ENCODE data around the gene MAP3K3. TPM values are rescaled to one million over a fixed set of nuclear protein-coding genes. Genes with fewer than 3 reads are reported as not detected.

MAP3K3 gene
- total and polyA plus RNA-seq, 2 donors (not counting 3 experiments of a cell fraction or from before 2014, with no cell fraction given): 56.6 to 81.0 TPM

DNA sequence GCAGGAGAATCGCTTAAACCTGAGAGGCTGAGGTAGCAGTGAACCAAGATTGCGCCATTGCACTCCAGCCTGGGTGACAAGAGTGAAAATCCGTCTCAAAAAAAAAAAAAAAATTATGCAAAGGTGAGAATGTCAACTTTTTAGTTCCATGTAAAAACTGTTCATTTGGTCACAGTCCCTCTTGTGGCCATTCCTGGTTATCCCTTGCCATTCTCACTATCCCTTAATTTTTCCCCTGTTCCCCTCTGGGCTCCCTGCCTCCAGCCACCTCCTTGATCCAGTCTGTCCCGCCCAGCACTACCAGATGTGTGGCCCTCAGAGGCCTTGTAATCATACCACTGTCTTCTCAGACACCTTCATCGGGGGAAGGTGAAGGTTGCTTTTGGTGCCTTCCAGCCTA, 48.6 kb upstream of the MAP3K3 start:
- H3K4me3 ChIP-seq (replicated peaks in 1 of 3; ENCODE audit: insufficient read depth in 1 of 3, low read depth in 1 of 3, low read length in 3 of 3): no peak overlapping the region
- BruUV-seq (replicated peaks): no TSS peak
- TF ChIP-seq CTCF (IDR thresholded peaks at IDR 0.05; ENCODE audit: extremely low read depth in 1 of 2, insufficient read depth in 1 of 2, low read depth in 1 of 2, low read length in 2 of 2) (peak; percentile 27 to 33), EZH2 (IDR thresholded peaks at IDR 0.05; ENCODE audit: borderline replicate concordance, low read depth, low read length, severe bottlenecking) (no peak)
- H3K4me2 ChIP-seq (ENCODE audit: insufficient read depth, low read length): no peak overlapping the region
- DNase-seq (ENCODE audit: low read depth, low spot score) (no peak), FAIRE-seq (peak; percentile 44)
- ChIA-PET POLR2A (no interaction called here), CTCF (interaction anchor here (0.7 to 2.8 kb wide), 4 partner anchors 13 to 167 kb away, joined by 3 to 18 read pairs (median 4); no protein-coding TSS in a partner anchor)
- H3K36me3 ChIP-seq (ENCODE audit: control insufficient read depth in 2 of 2, extremely low read depth in 1 of 2, insufficient read depth in 2 of 2, low read length in 2 of 2): no peaks in the 10 kb centered on the region
- H2AFZ ChIP-seq (ENCODE audit: low read depth, low read length): no peak overlapping the region
- peaks cover 13% of the 10 kb centered on the region for H3K4me1 ChIP-seq (ENCODE audit: control insufficient read depth, extremely low read depth, insufficient read depth, low read length)
- H3K27me3 ChIP-seq (ENCODE audit: control insufficient read depth in 2 of 2, insufficient read depth in 2 of 2, low read length in 2 of 2): no peaks in the 10 kb centered on the region
- H3K9me3 ChIP-seq (replicated peaks; ENCODE audit: control insufficient read depth, insufficient read depth, low read length): no peaks in the 10 kb centered on the region
- H3K79me2 ChIP-seq (ENCODE audit: control insufficient read depth, insufficient read depth, low read length): peaks cover 67% of the 10 kb centered on the region
- no peak overlapping the region for H3K27ac ChIP-seq (ENCODE audit: insufficient read depth, low read depth, low read length)
- no peaks in the 10 kb centered on the region for H4K20me1 ChIP-seq (replicated peaks; ENCODE audit: control insufficient read depth, extremely low read depth, insufficient read depth, low read length)
- dilution Hi-C loops (cut with MboI; ENCODE audit: extremely low pct_ligation_motif_present, low sequenced_read_pairs) (no loop called here), intact Hi-C loops (cut with micrococcal nuclease) (loop anchor here (1.0 kb wide), 1 partner anchor 148 kb away; no protein-coding TSS in a partner anchor)
- no peaks in the 10 kb centered on the region for H3K9me1 ChIP-seq (replicated peaks; ENCODE audit: control insufficient read depth, extremely low read depth, insufficient read depth, low read length)
- no peak overlapping the region for H3K9ac ChIP-seq (replicated peaks; ENCODE audit: extremely low read depth, insufficient read depth, low read length)

- dilution Hi-C loops (cut with MboI; ENCODE audit: extremely low pct_ligation_motif_present, low sequenced_read_pairs) (no loop called here), intact Hi-C loops (cut with micrococcal nuclease) (no loop called here)
- Histone ChIP-seq H4K20me1 (replicated peaks; ENCODE audit: control insufficient read depth, extremely low read depth, insufficient read depth, low read length) (no peaks in the 10 kb centered on the region), H3K4me2 (ENCODE audit: insufficient read depth, low read length) (no peak overlapping the region), H3K79me2 (ENCODE audit: control insufficient read depth, insufficient read depth, low read length) (peaks cover 38% of the 10 kb centered on the region), H3K27me3 (ENCODE audit: control insufficient read depth in 2 of 2, insufficient read depth in 2 of 2, low read length in 2 of 2) (no peaks in the 10 kb centered on the region), H3K36me3 (ENCODE audit: control insufficient read depth in 2 of 2, extremely low read depth in 1 of 2, insufficient read depth in 2 of 2, low read length in 2 of 2) (peaks cover 9 to 12% of the 10 kb centered on the region in 2 experiments), H3K4me3 (replicated peaks in 1 of 3; ENCODE audit: insufficient read depth in 1 of 3, low read depth in 1 of 3, low read length in 3 of 3) (no peak overlapping the region), H2AFZ (ENCODE audit: low read depth, low read length) (no peak overlapping the region), H3K4me1 (ENCODE audit: control insufficient read depth, extremely low read depth, insufficient read depth, low read length) (peaks cover 16% of the 10 kb centered on the region), H3K9me1 (replicated peaks; ENCODE audit: control insufficient read depth, extremely low read depth, insufficient read depth, low read length) (no peaks in the 10 kb centered on the region), H3K9me3 (replicated peaks; ENCODE audit: control insufficient read depth, insufficient read depth, low read length) (no peaks in the 10 kb centered on the region), H3K27ac (ENCODE audit: insufficient read depth, low read depth, low read length) (no peak overlapping the region), H3K9ac (replicated peaks; ENCODE audit: extremely low read depth, insufficient read depth, low read length) (no peak overlapping the region)
- ChIA-PET POLR2A (no interaction called here), CTCF (interaction anchor here (0.9 to 1.2 kb wide), 2 partner anchors 15 to 155 kb away, joined by 3 read pairs; no protein-coding TSS in a partner anchor)
- no TSS peak for BruUV-seq (replicated peaks)
- FAIRE-seq (no peak), DNase-seq (ENCODE audit: low read depth, low spot score) (no peak)
- no peak for TF ChIP-seq POLR2AphosphoS5 (IDR thresholded peaks at IDR 0.05; ENCODE audit: insufficient read depth, low read depth, low read length)
- TF ChIP-seq JUN (IDR thresholded peaks at IDR 0.05; ENCODE audit: borderline replicate concordance, insufficient read depth, insufficient read length, low read depth): no peak
- TF ChIP-seq GATA2 (IDR thresholded peaks at IDR 0.05; ENCODE audit: insufficient read depth, insufficient read length, low read depth, low read length): no peak
- TF ChIP-seq MYC (IDR thresholded peaks at IDR 0.05; ENCODE audit: low read depth, low read length): no peak
- TF ChIP-seq, protein P1, sequence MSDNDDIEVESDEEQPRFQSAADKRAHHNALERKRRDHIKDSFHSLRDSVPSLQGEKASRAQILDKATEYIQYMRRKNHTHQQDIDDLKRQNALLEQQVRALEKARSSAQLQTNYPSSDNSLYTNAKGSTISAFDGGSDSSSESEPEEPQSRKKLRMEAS (IDR thresholded peaks at IDR 0.05; ENCODE audit: insufficient read depth, insufficient read length): no peak
- TF ChIP-seq EZH2 (IDR thresholded peaks at IDR 0.05; ENCODE audit: borderline replicate concordance, low read depth, low read length, severe bottlenecking): no peak
- TF ChIP-seq FOS (IDR thresholded peaks at IDR 0.05; ENCODE audit: borderline replicate concordance, insufficient read depth, low read length): no peak
- TF ChIP-seq CTCF (IDR thresholded peaks at IDR 0.05; ENCODE audit: extremely low read depth in 1 of 2, insufficient read depth in 1 of 2, low read depth in 1 of 2, low read length in 2 of 2): no peak
- no peak for TF ChIP-seq POLR2A (IDR thresholded peaks at IDR 0.05; ENCODE audit: low read depth, low read length)
These were observed 44.0 kb upstream of the MAP3K3 start for GRCh38 chr17:63578027-63578768.
